Measurements from ENCODE around the gene COPA.

COPA gene

GRCh38 chr1:160284782-160285344 lies 58.2 kb downstream of the COPA start, which contains the start of gene PEX19:
Gene PEX19 (minus strand): TSS chr1:160285133. CDS start chr1:160285124, 9 bp downstream.
- TF ChIP-seq SPI1 (IDR thresholded peaks at IDR 0.05; ENCODE audit: low read depth, low read length), result no peak
- peak; percentile 90 for TF ChIP-seq POLR2AphosphoS5 (IDR thresholded peaks at IDR 0.05; ENCODE audit: low read depth, low read length)
- TF ChIP-seq POLR2A (IDR thresholded peaks at IDR 0.05; ENCODE audit: low read depth, low read length), result peak; percentile 90
- TF ChIP-seq PAX5 (IDR thresholded peaks at IDR 0.05; ENCODE audit: insufficient read depth, low read length, severe bottlenecking), result no peak
- TF ChIP-seq POU2F2 (IDR thresholded peaks at IDR 0.05; ENCODE audit: low read depth, low read length), result peak; percentile 75
- peak; percentile 86 for TF ChIP-seq TAF1 (IDR thresholded peaks at IDR 0.05; ENCODE audit: low read depth, low read length)
- DNase-seq (ENCODE audit: insufficient read length, low spot score) (peak; percentile 86), FAIRE-seq (peak; percentile 98)

- FAIRE-seq, result no peak
- DNase-seq (ENCODE audit: insufficient read length, low spot score), result peak; percentile 23
- TF ChIP-seq PAX5 (IDR thresholded peaks at IDR 0.05; ENCODE audit: insufficient read depth, low read length, severe bottlenecking) (no peak), POLR2AphosphoS5 (IDR thresholded peaks at IDR 0.05; ENCODE audit: low read depth, low read length) (no peak), SPI1 (IDR thresholded peaks at IDR 0.05; ENCODE audit: low read depth, low read length) (no peak)
Observed at GRCh38 chr1:160284220-160284781, 58.7 kb downstream of the COPA start.

- DNase-seq (ENCODE audit: insufficient read length, low spot score) (no peak), FAIRE-seq (no peak)
- no peak for TF ChIP-seq SPI1 (IDR thresholded peaks at IDR 0.05; ENCODE audit: low read depth, low read length)
Observed at GRCh38 chr1:160282807-160283206, 60.2 kb downstream of the COPA start.

GRCh38 chr1:160277987-160278386 lies 65.1 kb downstream of the COPA start:
- TF ChIP-seq POLR2AphosphoS5 (IDR thresholded peaks at IDR 0.05; ENCODE audit: low read depth, low read length) (no peak), TAF1 (IDR thresholded peaks at IDR 0.05; ENCODE audit: low read depth, low read length) (no peak), POLR2A (IDR thresholded peaks at IDR 0.05; ENCODE audit: low read depth, low read length) (no peak), SPI1 (IDR thresholded peaks at IDR 0.05; ENCODE audit: low read depth, low read length) (no peak), PAX5 (IDR thresholded peaks at IDR 0.05; ENCODE audit: insufficient read depth, low read length, severe bottlenecking) (no peak), POU2F2 (IDR thresholded peaks at IDR 0.05; ENCODE audit: low read depth, low read length) (no peak)
- DNase-seq (ENCODE audit: insufficient read length, low spot score), result no peak
- no peak for FAIRE-seq

GRCh38 chr1:160277330-160277729 lies 65.7 kb downstream of the COPA start:
- FAIRE-seq, result no peak
- no peak for DNase-seq (ENCODE audit: insufficient read length, low spot score)
- no peak for TF ChIP-seq POLR2A (IDR thresholded peaks at IDR 0.05; ENCODE audit: low read depth, low read length)

- no peak for TF ChIP-seq PAX5 (IDR thresholded peaks at IDR 0.05; ENCODE audit: insufficient read depth, low read length, severe bottlenecking)
- no peak for TF ChIP-seq TAF1 (IDR thresholded peaks at IDR 0.05; ENCODE audit: low read depth, low read length)
- no peak for TF ChIP-seq POLR2A (IDR thresholded peaks at IDR 0.05; ENCODE audit: low read depth, low read length)
- TF ChIP-seq SPI1 (IDR thresholded peaks at IDR 0.05; ENCODE audit: low read depth, low read length), result no peak
- no peak for TF ChIP-seq POLR2AphosphoS5 (IDR thresholded peaks at IDR 0.05; ENCODE audit: low read depth, low read length)
- no peak for TF ChIP-seq POU2F2 (IDR thresholded peaks at IDR 0.05; ENCODE audit: low read depth, low read length)
- DNase-seq (ENCODE audit: insufficient read length, low spot score), result no peak
Observed at GRCh38 chr1:160271025-160271424, 72.0 kb downstream of the COPA start.

GRCh38 chr1:160267284-160267991 lies 75.6 kb downstream of the COPA start:
- FAIRE-seq (no peak), DNase-seq (ENCODE audit: insufficient read length, low spot score) (no peak)
- TF ChIP-seq POU2F2 (IDR thresholded peaks at IDR 0.05; ENCODE audit: low read depth, low read length) (no peak), SPI1 (IDR thresholded peaks at IDR 0.05; ENCODE audit: low read depth, low read length) (no peak), POLR2A (IDR thresholded peaks at IDR 0.05; ENCODE audit: low read depth, low read length) (no peak), TAF1 (IDR thresholded peaks at IDR 0.05; ENCODE audit: low read depth, low read length) (no peak), PAX5 (IDR thresholded peaks at IDR 0.05; ENCODE audit: insufficient read depth, low read length, severe bottlenecking) (no peak), POLR2AphosphoS5 (IDR thresholded peaks at IDR 0.05; ENCODE audit: low read depth, low read length) (no peak)

More at GRCh38 chr1:160271025-160271424, 72.0 kb downstream of the COPA start:
- FAIRE-seq, result no peak

GRCh38 chr1:160264795-160265307 lies 78.2 kb downstream of the COPA start:
- TF ChIP-seq PAX5 (IDR thresholded peaks at IDR 0.05; ENCODE audit: insufficient read depth, low read length, severe bottlenecking) (no peak), POU2F2 (IDR thresholded peaks at IDR 0.05; ENCODE audit: low read depth, low read length) (no peak), POLR2A (IDR thresholded peaks at IDR 0.05; ENCODE audit: low read depth, low read length) (no peak), SPI1 (IDR thresholded peaks at IDR 0.05; ENCODE audit: low read depth, low read length) (no peak), POLR2AphosphoS5 (IDR thresholded peaks at IDR 0.05; ENCODE audit: low read depth, low read length) (no peak), TAF1 (IDR thresholded peaks at IDR 0.05; ENCODE audit: low read depth, low read length) (no peak)

GRCh38 chr1:160261893-160262794 lies 80.9 kb downstream of the COPA start, which contains the start of gene DCAF8:
Gene DCAF8 (minus strand): TSS chr1:160262549. CDS start chr1:160244008, 18,541 bp downstream.
- peak; percentile 85 for DNase-seq (ENCODE audit: insufficient read length, low spot score)
- FAIRE-seq, result peak; percentile 100
- TF ChIP-seq POLR2A (IDR thresholded peaks at IDR 0.05; ENCODE audit: low read depth, low read length) (peak; percentile 97), POLR2AphosphoS5 (IDR thresholded peaks at IDR 0.05; ENCODE audit: low read depth, low read length) (peak; percentile 78), PAX5 (IDR thresholded peaks at IDR 0.05; ENCODE audit: insufficient read depth, low read length, severe bottlenecking) (no peak), POU2F2 (IDR thresholded peaks at IDR 0.05; ENCODE audit: low read depth, low read length) (peak; percentile 67; the same call in 1 of the 2 replicates), TAF1 (IDR thresholded peaks at IDR 0.05; ENCODE audit: low read depth, low read length) (peak; percentile 95)

More at GRCh38 chr1:160264795-160265307, 78.2 kb downstream of the COPA start:
- FAIRE-seq, result no peak
- no peak for DNase-seq (ENCODE audit: insufficient read length, low spot score)
